NOMO-1 treated with DMSO at 0.1 percent for 48 hours (cell line): ENCODE data around the gene TEX261.

ENCODE experiments used
- DNase-seq: peaks from one replicate; lab custom pipeline; 2025; ENCODE audit not compliant: unreplicated experiment; lab: John Stamatoyannopoulos, UW

Gene TEX261

DNA sequence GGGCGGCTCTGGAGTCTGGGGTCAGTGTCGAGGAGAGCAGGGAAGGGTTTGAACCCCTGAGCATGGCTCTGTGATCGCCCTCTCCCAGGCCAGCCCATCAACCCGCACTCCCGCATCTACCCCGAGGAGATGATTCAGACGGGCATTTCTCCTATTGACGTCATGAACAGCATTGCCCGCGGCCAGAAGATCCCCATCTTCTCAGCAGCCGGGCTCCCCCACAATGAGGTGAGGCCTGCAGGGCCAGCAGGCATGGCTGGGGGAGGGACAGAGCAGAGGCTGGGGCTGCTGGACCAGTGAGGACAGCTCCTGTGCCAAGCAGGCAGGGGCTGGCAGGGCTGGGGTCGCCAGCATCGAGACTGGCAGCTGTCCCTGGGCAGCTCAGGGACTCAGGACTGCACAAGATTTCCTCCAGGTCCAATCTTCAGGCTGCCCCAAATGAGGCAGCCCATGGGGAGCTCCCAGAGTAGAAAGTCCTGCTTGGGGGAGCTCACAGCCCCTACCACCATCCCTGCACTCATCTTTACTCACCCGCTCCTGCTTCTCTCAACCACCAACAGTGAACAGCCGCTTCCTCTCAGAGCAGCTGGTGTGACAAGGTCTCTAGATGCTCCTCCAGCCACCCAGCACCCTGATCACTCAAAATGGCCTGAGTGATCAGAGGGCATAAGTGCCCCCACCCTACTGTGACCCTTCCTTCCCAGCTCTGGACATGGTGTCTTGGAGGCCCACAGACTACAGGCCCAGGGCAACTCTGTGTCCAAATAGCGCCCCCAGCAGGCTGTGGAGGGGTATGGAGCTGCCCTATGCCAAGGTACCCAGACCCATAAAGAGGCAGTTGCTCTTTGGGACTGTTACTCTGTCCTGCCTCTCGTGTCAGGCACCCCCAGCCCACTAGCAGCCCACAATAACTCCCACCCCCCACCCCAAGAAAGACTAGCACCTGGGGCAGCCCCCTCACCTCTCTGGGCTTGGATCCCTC lies 34.5 kb downstream of the TEX261 start:
- no peak for DNase-seq

DNA sequence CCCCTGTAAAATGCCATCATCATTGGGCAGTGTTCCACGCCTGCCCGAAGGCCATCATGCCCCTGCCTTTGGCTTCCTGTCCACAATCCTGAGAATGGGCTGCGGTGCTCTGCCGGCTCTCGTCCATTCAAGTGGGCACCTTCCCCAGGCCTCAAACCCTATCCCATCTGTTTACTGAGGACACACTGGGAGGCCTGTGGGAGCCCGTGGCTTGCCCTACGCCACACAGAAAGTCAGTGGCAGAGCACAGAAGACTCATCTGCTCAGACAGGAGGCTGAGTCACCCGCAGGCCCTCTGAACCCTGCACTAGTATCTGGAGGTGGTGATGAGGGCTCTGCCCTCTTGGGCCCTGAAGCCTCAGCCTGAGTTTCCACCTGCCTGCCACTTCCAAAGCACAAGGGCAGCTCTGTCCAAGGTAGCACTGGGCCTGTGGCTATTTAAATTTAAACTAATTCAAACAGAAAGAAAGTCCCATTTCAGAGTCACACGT lies 35.4 kb downstream of the TEX261 start:
- no peak for DNase-seq

DNA sequence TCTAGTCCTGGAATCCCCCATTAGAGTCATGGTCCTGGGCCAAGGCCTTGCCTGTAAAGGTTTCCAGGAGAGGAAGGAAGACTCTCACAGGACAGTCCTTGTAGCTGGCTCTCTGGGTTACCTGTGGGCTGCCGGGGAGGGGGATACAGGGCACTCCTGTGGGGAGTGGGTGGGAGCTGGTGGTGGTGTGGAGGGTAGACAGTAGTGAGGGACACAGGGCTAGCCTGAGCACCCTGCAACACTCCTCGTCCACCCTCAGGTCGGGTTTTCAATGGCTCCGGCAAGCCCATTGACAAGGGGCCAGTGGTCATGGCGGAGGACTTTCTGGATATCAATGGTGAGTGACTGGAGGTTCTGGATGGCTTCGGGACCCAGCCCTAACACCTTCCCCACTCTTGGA lies 35.9 kb downstream of the TEX261 start:
- DNase-seq, result no peak

DNA sequence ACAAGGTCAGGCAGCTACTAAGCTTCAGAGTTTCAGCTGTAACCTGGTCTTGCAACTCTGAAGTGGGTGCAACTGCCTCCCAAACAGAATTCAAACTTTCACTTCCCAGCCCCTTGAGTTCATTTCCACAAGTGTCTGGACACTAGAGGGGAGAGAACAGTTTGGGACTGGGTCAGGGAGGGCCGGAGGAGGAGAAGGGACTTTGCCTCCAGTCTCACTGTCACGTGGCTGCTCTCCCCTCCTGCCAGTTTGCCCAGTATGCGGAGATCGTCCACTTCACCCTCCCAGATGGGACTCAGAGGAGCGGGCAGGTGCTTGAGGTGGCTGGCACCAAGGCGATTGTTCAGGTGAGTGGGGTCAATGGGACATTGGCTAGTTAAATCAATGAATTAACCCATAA lies 36.9 kb downstream of the TEX261 start:
- DNase-seq, result no peak

DNA sequence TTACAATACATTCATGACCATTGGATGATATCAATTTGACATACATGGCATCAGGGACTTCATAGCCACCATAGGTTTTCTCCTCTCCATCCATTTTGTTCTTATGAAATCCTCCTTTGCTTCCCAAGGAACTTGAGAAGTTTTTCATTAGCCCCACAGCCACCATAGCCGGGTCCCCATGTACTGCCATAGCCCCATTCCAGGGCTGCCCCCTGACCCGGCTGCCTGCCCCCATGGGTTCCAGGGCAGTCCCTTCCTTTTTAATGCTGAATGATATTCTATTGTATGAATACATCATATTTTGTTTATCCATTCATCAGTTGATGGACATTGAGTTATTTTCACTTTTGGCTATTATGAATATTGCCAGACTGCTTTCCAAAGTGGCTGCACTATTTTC lies 38.5 kb downstream of the TEX261 start:
- DNase-seq, result no peak

DNA sequence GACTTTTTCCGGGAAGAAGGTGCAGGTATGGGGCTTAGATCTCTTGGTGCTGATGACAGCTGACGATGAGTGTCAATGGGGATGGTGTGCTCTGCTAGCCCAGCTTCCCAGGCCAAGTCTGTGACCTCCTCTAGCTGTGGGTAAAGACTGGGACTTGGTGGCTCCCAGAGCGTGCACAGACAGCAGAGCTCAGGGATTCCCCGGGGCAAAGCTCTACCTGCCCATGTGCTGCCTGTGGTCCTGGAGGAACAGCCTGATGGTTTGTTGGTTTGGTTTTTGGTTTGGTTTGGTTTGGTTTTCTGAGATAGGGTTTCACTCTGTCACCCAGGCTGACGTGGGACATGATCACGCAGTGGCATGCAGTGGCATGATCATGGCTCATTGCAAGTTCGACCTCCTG lies 39.8 kb downstream of the TEX261 start:
- no peak for DNase-seq

DNA sequence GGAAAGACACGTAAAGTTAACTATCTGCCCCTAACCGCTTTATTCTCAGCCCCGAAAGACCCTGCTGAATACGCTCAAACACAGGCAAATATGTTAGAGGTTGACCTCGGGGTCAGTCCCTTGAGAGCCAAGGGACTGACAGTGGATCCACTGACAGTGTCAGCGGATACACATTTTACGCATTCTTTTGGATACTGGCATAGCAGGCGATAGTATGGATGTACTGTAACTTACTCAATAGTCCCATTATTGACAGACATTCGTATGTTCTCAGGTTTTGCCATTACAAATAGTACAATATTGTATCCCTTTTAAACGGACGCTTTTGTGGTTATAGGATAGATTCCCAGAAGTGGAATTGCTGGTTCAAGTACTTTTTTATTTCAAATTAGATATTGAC lies 45.6 kb downstream of the TEX261 start:
- no peak for DNase-seq

DNA sequence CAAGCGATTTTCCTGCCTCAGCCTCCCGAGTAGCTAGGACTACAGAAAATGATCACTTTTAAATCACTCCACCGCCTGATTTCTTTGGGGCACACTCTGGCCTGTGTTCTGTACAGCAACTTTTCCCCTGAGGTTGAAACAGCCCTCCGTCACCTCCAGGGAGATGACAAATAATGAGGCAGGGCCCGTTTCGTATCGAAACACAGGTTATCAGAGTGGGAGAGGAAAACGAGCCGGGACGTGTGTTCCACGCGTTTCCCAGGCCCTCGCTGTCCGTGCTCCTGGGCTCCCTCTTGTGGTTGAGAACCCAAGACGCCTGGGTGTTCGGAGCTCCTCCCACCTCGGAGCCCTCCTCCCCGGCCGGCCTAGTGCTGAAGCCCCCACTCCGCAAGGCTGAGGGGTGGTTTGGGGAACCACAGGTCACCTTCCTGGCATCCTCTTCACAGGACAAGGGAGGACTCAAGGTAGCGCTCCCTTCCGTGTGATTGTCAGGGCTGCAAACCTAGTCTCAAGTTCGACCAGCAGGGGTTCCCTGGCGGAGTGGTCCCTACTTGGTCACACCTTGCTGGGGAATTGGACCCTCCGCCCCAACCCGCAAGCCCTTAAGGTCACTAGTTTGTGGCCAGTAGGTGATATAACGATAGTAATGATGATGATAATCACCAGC lies 46.2 kb downstream of the TEX261 start:
- DNase-seq, result peak; percentile 63

DNA sequence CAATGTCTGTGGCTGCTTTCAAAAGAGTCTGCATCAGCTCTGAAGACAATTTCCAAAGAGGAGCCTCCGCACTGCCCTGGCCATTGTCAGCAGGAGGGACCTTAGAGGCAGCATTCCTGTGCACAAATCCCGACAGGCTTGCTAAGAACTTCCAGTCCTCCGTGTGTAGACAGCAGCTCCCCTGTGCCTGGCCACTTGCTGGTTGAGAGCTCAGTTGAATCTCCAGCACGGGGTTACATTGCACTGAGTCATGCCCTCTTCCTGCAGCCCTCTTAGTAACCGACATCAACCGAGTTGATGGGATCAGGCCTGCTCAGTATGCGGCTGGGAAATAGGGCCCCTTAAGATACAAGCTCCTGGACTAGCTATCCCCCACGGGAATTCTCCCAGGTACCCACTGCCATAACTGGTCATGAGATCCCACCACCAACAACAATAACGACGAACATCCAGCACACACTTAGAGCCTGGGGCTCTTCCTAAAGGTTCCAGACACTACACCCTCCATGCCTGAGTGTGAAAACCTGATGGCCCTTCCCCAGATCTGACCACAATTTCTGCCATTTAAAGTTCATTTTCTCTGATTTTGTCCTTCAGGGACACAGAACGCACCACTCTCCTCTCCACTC lies 47.0 kb downstream of the TEX261 start:
- no peak for DNase-seq

DNA sequence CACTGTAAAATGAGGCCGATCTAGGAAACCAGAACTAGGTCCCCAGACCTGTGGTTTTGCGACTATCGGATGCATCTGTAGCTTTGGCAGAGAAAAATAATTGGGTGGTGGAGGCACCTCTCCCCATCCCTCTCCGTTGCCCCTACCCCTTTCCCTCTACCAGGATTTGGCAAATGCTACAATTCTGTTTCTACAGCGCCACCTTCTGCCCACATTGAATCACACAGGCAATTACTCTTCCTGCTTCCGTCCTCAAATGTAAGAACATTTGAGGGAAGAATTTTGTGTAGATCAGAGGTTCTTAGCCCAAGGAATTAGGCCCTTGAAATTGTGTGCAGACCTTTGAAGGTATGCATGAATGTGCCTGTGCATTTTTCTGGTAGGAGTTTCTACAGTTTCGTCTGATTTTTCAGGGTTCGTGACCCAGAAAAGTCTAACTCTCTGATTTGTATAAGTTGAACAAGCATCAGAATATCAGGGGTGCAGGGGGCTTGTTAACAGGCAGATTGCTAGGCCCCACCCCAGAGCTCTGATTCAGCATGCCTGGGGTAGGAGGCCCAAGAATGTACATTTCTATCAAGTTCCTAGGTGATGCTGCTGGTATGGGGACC lies 47.7 kb downstream of the TEX261 start:
- DNase-seq, result peak; percentile 60

DNA sequence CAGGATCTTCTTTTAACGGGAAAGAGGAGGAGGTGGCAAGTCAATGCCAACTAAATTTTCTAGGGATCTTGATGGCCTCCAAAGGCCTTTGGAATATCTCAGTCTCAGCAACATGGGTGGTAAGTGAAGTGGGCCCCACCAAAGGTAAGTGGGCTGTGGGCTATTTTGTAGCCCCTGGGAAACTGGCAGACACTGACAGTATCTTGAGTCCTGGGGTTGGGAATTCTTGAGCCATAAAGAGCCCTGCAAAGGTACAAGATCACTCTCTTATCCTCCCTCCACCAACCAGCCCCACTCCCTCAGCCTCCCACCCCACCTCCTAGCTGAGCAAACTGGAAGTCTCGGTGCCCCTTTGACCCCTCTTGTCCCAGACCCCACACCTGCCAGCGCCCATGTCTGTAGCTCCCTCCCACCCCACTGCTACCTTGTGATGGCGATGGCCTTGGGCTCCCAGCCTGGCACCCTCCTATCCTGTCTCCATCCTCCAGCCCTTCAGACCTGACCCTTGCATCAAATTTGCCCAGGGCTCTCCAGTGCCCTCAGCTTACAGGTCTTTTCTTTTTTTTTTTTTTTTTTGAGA lies 50.5 kb downstream of the TEX261 start:
- no peak for DNase-seq

DNA sequence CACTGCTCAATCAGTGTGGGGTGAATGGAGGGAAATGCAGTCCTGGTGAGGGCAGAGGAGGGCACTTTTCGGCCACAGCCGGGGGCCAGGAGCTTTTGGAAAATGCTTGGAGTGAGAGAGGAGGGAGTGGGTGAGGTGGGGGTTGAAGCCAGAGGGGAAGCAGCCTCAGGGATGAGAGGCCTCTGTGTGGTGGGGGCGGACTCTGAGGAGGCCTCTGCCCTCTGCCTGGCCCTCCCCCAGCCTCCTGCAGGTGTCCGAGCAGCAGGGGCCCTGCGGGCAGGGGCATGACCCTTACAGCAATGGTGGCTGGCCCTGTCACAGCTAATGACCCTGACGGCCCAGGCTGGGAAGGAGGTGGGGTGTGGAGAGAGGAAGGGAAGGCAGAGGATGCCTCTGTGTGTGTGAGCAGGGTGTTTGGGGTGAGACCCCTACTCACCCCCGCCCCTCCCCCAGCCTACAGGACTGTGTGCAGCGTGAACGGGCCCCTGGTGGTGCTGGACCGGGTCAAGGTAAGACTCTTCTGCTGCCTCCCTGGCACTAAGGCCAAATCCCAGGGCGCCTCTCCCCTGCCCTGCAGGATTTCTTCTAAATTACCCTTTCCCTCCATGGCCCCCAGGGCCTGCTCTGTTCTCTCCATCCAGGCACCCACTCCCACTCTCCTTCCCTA lies 51.3 kb downstream of the TEX261 start:
- DNase-seq, result no peak

DNA sequence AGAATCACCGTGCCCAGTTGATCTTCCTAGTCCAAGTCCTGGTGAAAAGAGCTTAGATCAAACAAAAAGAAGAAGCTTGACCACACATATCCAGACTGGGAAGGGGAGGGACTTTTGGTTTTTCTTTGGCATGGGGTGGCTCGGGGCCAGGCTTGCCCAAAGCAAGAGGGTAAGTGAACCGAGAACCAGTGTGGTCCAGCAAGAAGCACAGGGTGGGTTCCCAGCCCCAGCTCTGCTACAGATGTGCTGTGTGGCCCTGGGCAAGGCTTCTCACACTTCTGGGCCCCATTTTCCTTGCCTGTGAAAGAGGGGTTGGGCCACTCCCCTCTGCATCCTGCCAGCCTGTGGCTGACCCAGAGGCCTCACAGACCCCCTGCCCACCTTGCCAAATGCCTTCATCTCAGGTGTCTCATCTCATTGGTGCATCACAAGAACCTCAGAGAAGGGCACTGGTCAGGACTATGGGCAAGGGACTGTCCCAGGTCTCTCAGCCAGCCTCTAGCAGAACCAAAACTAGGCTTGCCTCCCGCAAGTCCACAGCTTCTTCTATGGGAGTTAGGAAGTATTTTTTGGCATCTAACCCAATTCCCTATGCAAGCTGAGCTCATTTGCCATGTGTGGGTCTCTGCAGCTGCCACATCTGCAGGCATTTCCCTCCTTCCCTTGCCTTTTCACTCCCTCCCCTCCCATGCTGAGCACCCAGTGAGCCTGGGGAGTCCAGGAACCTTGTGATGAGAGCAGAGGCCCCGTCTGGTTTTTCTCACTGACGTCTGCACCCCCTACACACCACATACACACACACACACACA lies 52.1 kb downstream of the TEX261 start:
- no peak for DNase-seq

DNA sequence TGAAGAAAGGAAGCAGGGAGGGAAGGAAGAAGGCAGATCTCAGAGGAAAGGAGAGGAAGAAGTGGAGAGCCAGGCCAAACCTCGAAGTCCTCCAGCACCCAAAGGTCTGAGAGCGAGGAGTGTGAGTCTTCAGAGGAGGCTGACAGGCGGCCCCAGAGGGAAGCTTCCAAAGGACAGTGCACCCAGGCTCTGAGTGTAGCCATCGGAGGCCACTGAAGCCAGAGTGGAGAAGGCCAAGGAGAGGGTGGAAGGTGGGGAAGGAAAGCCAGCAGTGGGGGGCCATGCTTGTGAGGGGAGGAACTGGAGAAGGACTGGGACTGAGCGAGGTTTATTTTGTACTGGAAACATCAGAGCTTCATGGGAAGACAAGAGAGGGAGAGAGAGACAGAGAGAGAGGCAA lies 53.0 kb downstream of the TEX261 start:
- no peak for DNase-seq

DNA sequence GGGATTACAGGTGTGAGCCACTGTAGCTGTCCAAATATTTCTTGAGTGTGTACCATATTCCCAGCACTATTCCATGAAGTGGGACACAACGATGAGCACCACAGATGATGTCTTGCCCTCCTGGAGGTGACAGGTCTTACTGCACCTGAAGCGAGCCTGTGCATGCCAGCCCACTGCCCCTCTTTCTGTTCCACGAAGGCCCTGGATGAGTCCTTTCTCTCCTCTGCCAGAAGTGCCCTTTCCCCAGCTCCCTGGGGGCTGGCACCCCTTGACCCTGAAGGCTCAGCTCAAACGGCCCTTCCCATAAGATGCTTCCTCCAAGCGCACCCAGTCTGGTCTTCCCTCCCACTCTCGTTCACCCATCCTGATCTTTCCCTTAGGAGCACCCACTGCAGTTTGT lies 53.5 kb downstream of the TEX261 start:
- no peak for DNase-seq

DNA sequence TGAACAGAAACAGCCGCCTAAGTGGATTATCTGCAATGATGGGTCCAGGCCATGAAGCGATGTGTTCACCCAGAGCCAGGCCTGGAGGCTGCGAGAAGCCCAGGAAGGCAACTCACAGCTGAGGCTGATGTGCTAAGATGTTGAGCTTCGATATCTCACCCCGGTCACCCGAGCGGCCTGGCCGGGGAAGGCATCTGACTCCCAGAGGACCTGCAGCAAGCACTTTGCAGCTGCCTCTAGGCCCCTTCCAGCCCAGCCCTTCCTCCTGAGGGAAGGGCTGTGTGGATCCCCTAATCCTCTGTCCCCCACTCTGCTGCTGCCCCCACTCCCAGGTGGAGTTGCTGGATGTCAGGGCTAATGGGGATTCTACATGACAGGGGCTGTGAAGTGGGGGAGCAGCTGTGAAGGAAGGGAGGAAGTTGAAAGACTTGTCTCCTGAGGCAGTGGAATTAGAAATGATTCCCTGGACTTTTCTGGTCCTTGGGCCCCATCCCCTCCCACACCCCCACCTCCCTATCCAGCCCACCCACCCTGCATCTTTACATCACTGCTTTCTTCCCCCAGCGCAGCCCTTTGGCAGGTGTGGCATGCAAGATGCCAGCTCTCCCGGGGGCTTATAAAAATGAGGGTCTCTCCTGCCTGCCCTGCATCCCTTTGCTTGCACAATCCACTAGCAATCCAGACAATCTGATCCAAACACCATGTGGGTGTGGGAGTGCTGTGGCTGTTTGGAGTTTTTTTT lies 54.7 kb downstream of the TEX261 start:
- DNase-seq, result no peak

DNA sequence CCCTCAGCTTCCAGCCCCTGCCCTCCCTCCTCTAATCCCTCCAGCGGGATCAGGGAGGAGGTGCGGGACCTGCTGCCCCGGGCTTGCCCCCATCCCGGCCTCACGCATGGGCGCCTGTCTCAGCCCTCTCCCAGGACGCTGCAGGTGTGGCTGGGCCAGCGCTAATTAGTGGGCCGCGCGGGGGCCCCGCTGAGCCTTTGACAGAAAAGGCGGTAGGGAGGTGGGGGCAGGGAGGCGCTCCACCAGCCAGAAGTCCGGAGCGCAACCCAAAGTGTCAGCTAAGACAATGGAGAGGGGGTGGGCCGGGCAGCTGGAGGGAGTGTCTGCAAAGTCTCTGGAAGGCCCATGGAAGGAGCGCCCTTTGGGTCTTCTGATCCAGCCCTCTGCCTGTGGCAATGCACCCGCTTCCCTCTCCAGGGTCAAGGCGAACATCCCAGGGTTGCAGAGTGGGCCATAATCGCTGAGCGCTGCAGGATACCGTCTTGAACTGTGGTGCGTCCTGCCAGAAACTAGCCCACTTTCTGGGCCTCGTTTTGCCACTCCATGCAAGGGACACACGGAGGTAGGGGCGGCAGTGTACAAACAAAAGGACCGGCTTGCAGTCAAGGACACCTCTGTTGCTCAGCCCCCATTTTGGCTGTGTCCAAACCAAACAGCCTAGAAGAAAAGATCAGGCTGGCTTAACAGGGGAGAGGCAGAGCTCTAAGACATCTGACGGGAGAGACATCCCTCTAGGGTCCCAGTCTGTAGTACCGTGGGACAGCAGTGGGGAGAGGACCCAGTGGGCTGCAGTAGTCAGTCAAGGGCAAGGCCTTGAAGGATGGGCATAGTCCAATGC lies 55.5 kb downstream of the TEX261 start:
- DNase-seq, result no peak

DNA sequence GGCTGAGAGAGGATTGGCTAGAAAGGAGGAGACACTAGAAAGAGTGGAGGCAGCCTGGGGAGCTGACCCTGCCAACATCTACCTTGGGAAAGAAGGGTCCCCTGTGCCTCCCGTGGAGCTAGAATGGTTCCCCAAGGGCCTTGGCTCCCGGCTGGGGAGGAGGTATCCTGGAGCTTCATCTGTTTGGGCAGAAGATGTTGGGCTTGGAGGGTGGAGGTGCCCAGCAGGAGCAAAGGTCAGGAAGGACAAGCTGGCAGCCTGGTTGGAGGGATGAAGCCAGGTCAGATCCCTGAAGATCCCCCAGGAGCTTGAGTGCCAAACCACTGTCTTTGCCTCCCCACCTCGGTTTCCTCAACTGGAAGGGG lies 56.1 kb downstream of the TEX261 start:
- no peak for DNase-seq
